Upper lobe of right lung (tissue), 1 donor: ENCODE measurements around the gene ZNF836. TPM values are rescaled to one million over a fixed set of nuclear protein-coding genes. Genes with fewer than 3 reads are reported as not detected.
"Not testable (repeated sequence)": the region's sequence is repeated elsewhere in the genome, so short reads cannot be mapped to it uniquely, and the experiment has no call there.

Experiments
- ATAC-seq: fragments of 200-7000 bp; cut with Tn5 transposase; one replicate; pipeline ENCODE4 v1.9.1; 2020; ENCODE audit warnings: mild to moderate bottlenecking, moderate library complexity
- DNase-seq: peaks from one replicate; pipeline ENCODE4 v3.0.0-alpha.2; 2020
- H3K27ac ChIP-seq: fragments of 200-600 bp; one replicate; pipeline ENCODE4 v1.8.0; 2022
- H3K27me3 ChIP-seq: fragments of 200-600 bp; one replicate; pipeline ENCODE4 v1.8.0; 2022; ENCODE audit warnings: mild to moderate bottlenecking
- H3K36me3 ChIP-seq: fragments of 200-600 bp; one replicate; pipeline ENCODE4 v1.8.0; 2022
- H3K4me1 ChIP-seq: fragments of 200-600 bp; one replicate; pipeline ENCODE4 v1.8.0; 2022
- H3K4me3 ChIP-seq: fragments of 200-600 bp; one replicate; pipeline ENCODE4 v1.8.0; 2022; ENCODE audit warnings: mild to moderate bottlenecking
- H3K9me3 ChIP-seq: fragments of 200-600 bp; one replicate; pipeline ENCODE4 v1.8.0; 2022
- intact Hi-C: fragments of 100-400 bp; cut with DNase I; formaldehyde crosslinking; loops from one replicate; pipeline ENCODE4 v1.11.0; 2022
- total RNA-seq: library from RNA; stranded (reverse); fragmentation: NEBNext Ultra II Directional; extraction: Animal tissue kit (Norgen Biotek cat#: 25700); gene quantifications from one replicate; pipeline ENCODE4 v1.2.1, GENCODE V29; 2021
- TF ChIP-seq, protein P1 (sequence below): fragments of 200-600 bp; IDR thresholded peaks from one replicate; pipeline ENCODE4 v1.8.0; 2022; ENCODE audit warnings: antibody characterized with exemption
- donor health status: DM: no; HTN: yes; CAD: no; lungs with severe emphysema.

The ZNF836 gene
- total RNA-seq, 1 donor from 2014 or later = 20.7 TPM

DNA sequence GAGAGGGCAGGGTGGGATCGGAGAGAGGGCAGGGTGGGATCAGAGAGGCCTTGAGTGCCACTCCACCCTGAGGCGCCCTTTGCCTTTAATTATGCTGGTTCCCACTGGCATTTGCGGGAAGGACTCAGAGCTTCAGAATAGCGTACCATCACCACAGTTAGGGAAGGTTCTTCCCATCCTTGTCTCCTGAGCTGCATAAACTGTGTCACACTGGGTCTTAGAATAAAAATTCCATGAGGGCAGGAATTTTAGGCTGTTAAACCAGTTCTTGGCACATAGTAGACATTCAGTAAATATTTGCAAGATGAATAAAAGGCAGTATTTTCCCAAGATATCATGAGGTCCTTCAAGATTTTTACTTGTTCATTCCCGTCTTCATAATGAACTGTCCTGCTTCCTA, 42.8 kb upstream of the ZNF836 start:
- TF ChIP-seq, protein P1, sequence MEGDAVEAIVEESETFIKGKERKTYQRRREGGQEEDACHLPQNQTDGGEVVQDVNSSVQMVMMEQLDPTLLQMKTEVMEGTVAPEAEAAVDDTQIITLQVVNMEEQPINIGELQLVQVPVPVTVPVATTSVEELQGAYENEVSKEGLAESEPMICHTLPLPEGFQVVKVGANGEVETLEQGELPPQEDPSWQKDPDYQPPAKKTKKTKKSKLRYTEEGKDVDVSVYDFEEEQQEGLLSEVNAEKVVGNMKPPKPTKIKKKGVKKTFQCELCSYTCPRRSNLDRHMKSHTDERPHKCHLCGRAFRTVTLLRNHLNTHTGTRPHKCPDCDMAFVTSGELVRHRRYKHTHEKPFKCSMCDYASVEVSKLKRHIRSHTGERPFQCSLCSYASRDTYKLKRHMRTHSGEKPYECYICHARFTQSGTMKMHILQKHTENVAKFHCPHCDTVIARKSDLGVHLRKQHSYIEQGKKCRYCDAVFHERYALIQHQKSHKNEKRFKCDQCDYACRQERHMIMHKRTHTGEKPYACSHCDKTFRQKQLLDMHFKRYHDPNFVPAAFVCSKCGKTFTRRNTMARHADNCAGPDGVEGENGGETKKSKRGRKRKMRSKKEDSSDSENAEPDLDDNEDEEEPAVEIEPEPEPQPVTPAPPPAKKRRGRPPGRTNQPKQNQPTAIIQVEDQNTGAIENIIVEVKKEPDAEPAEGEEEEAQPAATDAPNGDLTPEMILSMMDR = no peak
- no peak for ATAC-seq
- no peaks in the 10 kb centered on the region for H3K27me3 ChIP-seq
- no peak for DNase-seq
- no peak overlapping the region for H3K4me3 ChIP-seq
- no peaks in the 10 kb centered on the region for H3K4me1 ChIP-seq
- no peaks in the 10 kb centered on the region for H3K9me3 ChIP-seq
- intact Hi-C loops = no loop called here
- H3K27ac ChIP-seq = no peak overlapping the region
- peaks cover 100% of the 10 kb centered on the region for H3K36me3 ChIP-seq

DNA sequence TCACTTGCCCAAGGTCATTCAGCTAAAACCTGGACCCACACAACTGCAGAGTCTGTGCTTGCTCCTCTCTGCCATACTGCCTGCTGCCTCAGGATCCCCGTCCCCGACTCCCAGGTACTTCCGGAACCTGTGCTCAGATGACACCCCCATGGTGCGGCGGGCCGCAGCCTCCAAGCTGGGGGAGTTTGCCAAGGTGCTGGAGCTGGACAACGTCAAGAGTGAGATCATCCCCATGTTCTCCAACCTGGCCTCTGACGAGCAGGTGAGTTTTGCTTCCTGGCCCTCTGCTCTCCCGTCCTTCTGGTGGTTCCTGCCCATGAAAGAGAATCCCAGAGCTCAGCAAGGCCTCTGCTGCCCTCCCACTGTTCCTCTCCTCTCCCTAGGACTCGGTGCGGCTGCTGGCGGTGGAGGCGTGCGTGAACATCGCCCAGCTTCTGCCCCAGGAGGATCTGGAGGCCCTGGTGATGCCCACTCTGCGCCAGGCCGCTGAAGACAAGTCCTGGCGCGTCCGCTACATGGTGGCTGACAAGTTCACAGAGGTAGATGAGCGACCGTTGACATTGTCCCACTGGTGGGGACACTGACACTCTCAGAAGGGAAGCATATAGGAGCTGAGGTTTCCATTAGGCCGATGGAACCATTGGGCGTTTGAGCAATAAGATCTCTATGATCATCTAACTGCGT, 41.3 kb upstream of the ZNF836 start:
- intact Hi-C loops = no loop called here
- H3K36me3 ChIP-seq = peaks cover 100% of the 10 kb centered on the region
- DNase-seq (no peak), ATAC-seq (no peak)
- H3K27ac ChIP-seq = no peak overlapping the region
- H3K9me3 ChIP-seq = no peaks in the 10 kb centered on the region
- H3K4me1 ChIP-seq = no peaks in the 10 kb centered on the region
- H3K27me3 ChIP-seq = no peaks in the 10 kb centered on the region
- TF ChIP-seq, protein P1 = no peak
- H3K4me3 ChIP-seq = no peak overlapping the region

DNA sequence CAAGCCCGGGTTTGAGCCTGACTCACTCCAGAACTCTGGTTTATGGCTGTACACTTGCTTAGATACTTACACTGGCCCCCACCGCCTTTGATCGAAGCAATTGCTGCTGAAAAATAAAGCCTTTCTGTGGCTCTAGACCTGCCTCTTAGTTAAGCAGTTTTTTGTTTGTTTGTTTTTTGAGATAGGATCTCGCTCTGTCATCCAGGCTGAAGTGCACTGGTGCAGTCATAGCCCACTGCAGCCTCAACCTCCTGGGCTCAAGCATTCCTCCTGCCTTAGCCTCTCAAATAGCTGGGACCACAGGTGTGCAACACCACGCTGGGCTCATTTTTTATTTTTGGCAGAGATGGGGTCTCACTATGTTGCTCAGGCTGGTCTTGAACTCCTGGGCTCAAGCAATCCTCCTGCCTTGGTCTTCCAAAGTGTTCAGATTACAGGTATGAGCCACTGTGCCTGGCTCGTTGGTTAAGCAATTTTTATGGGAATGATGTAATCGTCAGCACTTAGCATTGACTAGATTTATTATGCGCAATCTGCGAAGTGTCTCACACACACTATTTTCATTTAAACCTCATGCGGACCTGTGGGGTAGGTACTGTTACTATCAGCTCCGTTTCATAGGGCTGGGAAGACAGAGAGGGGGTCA, 40.6 kb upstream of the ZNF836 start:
- intact Hi-C loops = no loop called here
- no peak for DNase-seq
- no peak for ATAC-seq

DNA sequence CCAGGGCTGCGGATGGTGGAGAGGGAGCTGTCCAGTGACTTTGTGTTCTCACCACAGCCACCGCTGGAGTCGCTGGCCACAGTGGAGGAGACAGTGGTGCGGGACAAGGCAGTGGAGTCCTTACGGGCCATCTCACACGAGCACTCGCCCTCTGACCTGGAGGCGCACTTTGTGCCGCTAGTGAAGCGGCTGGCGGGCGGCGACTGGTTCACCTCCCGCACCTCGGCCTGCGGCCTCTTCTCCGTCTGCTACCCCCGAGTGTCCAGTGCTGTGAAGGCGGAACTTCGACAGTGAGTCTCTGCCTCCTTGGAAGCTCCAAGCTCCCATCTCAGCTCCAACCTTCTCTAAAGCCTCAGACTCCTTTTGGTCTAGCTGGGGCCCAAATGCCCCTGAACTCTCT, 39.8 kb upstream of the ZNF836 start:
- no peak for DNase-seq
- no peak for ATAC-seq
- peaks cover 100% of the 10 kb centered on the region for H3K36me3 ChIP-seq
- TF ChIP-seq, protein P1 = no peak
- H3K27ac ChIP-seq = no peak overlapping the region
- intact Hi-C loops = no loop called here
- H3K4me1 ChIP-seq = no peaks in the 10 kb centered on the region
- H3K27me3 ChIP-seq = no peaks in the 10 kb centered on the region
- H3K4me3 ChIP-seq = no peak overlapping the region
- no peaks in the 10 kb centered on the region for H3K9me3 ChIP-seq

More for the DNA sequence above, 40.6 kb upstream of the ZNF836 start:
- Histone ChIP-seq H3K36me3 (peaks cover 100% of the 10 kb centered on the region), H3K27me3 (no peaks in the 10 kb centered on the region), H3K27ac (no peak overlapping the region), H3K4me3 (no peak overlapping the region), H3K9me3 (no peaks in the 10 kb centered on the region), H3K4me1 (no peaks in the 10 kb centered on the region)
- TF ChIP-seq, protein P1 = no peak

DNA sequence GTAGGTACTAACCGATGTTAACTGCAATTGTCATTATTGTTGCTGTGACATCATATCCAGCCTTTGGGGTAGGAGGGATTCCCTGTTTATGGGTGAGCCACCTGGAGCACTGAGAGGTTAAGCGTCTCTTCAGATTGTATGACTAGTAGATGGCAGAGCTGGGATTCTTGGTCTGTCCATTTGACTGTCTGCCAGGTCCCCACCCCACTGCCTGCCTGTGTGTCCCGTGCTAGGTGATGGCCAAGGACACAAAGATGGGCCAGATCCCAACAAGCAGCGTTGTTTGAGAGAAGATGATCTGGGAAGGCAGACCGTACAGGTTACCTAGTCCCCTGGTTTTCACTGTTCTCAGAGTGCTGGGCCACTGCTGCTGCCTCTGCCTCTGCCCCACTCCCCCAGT, 35.1 kb upstream of the ZNF836 start:
- no peak for DNase-seq
- no peak overlapping the region for H3K27ac ChIP-seq

DNA sequence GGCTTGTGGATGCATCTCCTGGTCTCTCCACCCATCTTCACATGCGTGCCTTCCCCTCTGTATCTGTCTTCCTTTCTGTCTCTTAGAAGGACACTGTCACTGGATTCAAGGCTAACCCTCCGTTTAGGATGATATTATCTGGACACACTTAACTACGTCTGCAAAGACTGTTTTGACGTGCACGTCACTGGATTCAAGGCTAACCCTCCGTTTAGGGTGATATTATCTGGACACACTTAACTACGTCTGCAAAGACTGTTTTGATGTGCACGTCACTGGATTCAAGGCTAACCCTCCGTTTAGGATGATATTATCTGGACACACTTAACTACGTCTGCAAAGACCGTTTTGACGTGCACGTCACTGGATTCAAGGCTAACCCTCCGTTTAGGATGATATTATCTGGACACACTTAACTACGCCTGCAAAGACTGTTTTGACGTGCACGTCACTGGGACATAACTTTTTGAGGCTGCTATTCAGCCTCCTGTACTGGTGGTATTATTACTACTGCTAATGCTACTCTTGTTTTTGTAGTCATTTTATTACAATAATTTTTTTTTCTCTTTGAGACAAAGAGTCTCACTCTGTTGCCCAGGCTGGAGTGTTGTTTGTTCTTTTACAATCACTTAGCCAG, 29.5 kb upstream of the ZNF836 start:
- H3K9me3 ChIP-seq, ATAC-seq, H3K27ac ChIP-seq, H3K27me3 ChIP-seq, H3K4me1 ChIP-seq, intact Hi-C loops, DNase-seq, H3K4me3 ChIP-seq: not testable (repeated sequence)
- peaks cover 86% of the 10 kb centered on the region for H3K36me3 ChIP-seq

More for the DNA sequence above, 35.1 kb upstream of the ZNF836 start:
- no peak overlapping the region for H3K4me3 ChIP-seq
- TF ChIP-seq, protein P1 = no peak
- H3K4me1 ChIP-seq = no peaks in the 10 kb centered on the region
- no peaks in the 10 kb centered on the region for H3K27me3 ChIP-seq
- no peak for ATAC-seq
- H3K9me3 ChIP-seq = no peaks in the 10 kb centered on the region
- peaks cover 100% of the 10 kb centered on the region for H3K36me3 ChIP-seq
- intact Hi-C loops = no loop called here
